HG03457 (cell line): Measurements from ENCODE around the gene RAB20.

Source experiments
- ATAC-seq: cut with Tn5 transposase; IDR thresholded peaks from one replicate; pipeline ENCODE4 v1.9.1; 2021; ENCODE audit warnings: moderate number of reproducible peaks; ENCODE audit not compliant: unreplicated experiment

Gene RAB20

DNA sequence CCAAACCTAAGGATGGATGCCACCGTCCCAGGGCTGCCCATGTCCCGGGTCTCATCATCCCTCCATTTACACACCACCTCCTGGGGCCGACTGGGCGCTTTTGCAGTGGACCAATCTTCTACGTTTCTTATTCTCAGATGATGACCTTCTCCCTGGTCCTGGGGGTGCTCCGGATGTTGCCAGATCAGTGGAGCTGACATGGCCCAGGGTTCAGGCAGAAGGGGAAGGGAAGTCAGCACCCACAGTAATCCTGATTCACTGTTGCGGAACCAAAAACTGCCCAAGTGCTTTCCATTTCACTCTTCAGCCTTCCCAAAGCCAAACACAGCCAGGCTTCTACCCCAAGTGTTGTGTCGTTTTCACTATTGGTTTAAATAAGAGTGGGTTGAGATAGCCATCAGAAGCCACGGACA, 29.8 kb downstream of the RAB20 start:
- no peak for ATAC-seq

- ATAC-seq: no peak
Measured at GRCh38 chr13:110531100-110531499, 30.4 kb downstream of the RAB20 start.

GRCh38 chr13:110529522-110530311, 31.8 kb downstream of the RAB20 start:
- ATAC-seq: no peak

DNA sequence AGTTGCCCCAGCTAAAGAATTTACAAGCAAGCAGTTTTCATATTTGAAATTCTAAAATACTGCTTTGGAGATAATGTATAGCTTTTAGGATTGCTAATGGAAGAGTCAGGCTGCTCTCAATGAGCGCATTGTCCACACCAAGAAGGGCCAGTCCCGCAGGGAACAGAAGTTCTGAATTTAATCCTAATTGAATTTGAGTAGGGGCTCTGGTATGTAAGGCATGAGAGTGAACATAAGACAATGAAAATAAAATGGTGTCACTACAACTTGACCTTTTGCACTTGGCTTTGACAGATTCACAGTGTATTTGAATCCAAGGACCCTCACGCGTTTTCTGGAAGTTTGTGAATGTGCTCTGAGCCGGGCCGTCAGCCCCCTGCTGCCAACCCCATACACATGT, 32.6 kb downstream of the RAB20 start:
- no peak for ATAC-seq

- ATAC-seq: no peak
Measured at GRCh38 chr13:110528371-110528770, 33.2 kb downstream of the RAB20 start.

DNA sequence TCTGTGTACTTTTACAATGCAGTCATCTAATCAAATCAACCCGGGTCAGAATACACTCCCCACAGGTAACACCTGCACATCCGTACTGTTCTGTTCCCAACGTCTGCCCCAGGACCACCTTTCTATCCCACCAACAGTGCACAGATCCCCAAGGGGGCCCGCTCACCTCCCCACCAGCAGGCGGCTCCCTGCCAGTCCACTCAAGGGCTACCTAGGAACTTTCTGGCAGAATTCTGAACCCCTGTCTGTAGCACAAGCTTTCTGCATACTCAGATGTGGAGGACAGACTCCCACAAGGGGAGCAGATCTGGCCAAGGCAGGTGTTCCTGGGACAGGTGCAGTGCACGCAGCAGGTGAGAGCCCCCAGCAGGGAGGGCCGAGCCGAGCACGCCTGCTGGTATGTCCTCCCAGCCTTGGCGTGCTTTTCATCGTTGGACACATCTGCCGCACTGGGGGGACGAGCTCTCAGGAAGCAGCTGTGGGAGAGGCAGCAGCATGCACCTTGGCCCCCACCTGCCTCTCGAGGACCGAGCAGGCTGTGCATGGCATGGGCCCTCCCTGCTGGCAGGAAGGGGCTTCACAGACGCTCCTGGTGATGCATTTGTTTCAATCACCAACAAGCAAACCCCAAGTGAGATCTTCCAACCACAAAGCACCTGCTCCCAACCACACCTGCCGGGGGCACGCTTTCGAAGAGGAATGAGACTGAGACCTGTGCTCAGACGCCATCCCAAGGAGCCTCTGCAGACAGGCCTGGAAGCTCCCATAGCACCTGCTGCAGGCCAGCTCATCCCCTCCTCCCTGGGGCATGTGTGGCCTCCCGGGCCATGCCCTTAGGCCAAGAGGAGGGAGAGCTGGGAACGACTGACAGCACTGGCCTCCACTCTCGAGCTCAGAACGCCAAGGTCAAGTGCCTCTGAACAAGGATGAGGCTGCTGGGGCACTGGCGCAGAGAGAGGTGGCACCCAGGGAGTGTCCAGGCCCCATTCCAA, 35.9 kb downstream of the RAB20 start:
- ATAC-seq: peak; percentile 87

DNA sequence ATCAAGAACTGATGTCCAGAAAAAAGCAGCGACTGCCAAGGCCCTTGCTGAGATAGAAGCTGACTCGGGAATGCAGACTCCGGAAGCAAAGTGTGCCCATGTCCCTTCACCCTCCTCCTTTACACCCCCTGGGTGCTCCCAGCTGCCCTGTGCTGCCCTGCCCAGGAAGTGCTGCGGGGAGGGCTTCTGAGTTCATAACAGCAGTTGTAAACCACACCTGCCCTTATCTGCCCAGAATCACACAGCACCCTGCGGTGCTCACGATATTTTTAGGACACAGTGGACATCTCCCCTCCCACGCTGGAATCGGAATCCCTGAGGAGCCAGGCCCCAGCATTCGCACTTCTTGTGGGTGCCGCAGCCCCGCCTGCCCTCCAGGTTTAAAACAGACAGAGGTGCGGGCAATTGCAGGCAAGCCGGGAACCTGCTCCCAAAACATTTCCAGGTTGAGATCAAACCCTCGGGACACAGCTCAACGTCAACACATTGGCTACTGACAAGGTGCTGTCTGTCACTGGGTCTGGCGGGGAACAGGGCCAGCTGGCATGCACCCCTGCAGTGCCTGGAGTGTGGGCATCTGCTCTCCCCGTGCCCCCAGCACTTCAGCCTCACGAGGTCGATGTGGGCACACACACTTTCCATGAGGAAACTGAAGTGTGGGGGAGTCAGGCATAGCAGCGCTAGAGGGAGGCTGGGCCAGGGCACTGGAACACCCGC, 36.8 kb downstream of the RAB20 start:
- no peak for ATAC-seq

DNA sequence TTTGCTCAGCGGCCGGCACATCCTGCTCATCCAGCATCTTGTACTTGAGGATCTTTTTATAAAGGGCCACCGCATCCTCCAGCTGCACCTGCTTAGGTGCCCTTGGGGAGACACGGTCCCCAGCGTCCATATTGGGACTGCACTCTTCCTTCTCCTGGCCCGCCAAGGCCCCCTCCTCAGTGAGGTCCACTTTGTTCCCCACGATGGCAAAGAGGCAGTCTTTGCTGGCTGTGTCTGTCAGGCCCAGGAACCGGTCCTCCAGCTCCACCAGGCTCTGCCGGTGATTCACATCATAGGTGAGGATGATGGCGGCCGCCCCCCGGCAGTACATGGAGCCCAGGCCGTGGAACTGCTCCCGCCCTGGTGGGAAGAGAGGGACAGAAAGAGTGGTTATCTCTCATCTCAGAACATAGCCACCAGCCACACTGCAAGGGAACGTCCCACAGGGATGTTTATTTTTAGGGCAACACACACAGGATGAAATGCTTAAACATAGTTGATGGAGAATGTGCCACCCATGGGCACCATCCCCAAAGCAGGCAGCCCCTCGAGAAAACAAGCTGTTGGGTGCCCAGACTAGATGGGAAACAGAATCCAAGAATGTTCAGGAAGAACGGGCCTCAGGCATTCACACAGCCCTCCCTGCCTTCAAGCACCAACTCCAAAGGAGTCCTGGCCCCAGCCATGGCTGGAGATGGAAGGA, 37.5 kb downstream of the RAB20 start:
- no peak for ATAC-seq

DNA sequence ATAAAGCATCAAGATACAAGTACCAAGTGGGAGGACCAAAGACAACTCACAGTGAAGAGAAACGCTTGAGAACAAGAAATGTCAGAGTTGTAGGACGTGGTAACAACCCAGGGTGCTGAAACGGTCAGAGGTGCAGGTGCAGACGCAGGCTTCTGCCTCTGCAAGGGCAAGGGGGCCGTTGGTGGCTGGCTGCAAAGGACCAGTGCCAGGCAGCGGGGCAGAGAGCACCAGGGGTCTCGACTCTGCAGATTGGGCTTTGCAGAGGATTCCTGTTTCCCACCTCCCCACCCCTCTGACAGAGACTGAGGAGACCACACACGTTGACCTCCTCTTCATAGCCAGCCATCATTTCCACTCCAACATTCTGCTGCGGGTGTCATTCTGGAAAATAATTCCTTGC, 38.3 kb downstream of the RAB20 start:
- ATAC-seq: no peak

DNA sequence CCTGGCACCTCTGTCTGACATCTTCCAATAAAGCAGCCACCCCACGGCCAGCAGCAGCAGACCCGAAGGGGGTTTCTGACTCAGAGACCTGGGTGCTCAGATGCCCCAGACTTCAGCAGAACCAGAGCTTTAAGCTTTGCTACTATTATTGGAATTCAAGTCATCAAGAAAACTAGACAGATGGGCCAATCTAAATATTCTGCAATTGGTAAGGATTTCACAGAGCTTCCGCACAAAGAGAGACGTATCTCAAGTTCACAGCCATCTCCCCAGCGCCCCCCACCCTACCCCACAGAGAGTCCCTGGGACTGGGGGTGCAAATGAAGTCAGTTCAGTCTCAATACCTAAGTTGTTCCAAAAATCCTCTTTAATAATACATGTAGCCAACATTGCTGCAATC, 38.8 kb downstream of the RAB20 start:
- no peak for ATAC-seq

DNA sequence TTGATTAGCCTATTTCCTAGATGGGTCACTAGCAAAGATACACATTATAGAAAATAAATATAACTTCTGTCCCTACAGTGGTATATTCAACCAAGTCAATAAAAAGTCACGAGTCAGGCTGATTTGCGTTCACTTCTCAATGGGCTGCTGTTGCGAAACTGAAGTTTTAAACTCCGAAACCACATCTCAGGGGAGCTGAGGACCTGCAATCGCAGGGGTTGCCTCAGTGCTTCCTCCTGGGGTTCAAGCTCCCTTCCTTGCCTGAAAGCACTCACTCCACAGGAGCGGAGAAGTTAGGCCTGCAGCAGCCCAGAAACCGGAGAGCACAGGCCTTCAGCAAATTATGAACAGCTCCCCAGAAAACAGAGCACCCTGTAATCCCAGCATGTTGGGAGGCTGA, 39.6 kb downstream of the RAB20 start:
- ATAC-seq: no peak

GRCh38 chr13:110521296-110521680, 40.2 kb downstream of the RAB20 start:
- ATAC-seq: no peak

DNA sequence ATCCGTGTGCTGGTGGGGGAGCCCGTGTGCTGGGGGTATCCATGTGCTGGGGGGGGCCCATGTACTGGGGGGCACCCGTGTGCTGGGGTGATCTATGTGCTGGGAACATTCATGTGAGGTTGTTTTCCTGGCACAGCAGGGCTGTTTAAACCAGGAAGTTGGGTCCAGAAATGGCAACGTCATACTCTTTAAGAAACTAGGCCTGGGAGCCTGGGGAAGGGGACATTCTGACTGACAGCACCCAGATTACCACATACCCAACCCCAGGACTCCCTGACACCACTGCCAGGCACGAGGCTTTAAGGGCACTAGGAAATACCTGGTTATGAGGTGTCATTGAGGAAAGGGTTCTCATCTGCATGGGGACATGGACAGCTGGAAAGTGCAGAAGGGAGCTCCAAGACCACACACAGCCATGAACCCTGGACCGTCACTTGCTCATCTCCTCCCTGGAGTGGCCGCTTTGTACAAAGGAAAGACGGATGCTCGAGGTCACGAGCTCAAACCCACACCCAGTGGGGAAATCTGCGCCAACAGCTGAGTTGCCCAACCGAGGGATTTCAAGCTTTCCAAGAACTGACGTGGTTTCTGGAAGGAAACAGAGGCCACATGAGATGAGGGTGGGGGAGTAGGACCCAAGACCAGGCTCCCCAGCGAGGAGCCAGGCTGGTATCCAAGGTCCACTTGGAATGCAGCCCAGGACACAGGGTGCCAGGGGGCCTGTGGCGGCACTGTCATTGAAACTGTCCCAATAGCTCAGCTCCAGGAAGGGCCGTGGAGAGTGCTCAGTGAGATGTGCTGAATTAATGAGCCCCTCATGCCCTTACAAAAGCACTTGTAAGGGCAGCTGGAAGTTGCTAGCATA, 40.9 kb downstream of the RAB20 start:
- no peak for ATAC-seq

GRCh38 chr13:110519506-110519905, 42.0 kb downstream of the RAB20 start:
- ATAC-seq: no peak

GRCh38 chr13:110519046-110519445, 42.5 kb downstream of the RAB20 start:
- ATAC-seq: no peak

DNA sequence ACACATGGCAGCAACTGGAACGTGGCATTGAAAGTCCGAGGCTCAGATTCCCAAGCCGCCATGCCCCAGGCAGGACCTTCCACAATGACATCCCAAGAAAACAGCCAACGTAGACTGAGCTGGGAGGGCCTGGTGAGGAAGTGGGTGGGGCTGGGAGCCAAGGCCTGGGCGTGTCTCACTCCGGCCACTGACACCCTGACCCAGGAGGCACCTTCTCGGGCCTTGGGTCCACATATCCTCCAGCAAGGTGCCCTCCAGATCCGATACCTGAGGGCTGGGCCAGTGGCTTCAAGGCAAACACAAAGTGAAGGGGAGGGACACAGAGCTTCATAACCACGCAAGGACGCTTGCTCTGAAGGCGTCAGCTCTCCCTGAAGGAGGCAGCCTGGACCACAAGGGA, 43.0 kb downstream of the RAB20 start:
- no peak for ATAC-seq

- ATAC-seq: no peak
Measured at GRCh38 chr13:110518226-110518525, 43.3 kb downstream of the RAB20 start.

- ATAC-seq: no peak
Measured at GRCh38 chr13:110517505-110518225, 43.9 kb downstream of the RAB20 start.

GRCh38 chr13:110516500-110516899, 45.0 kb downstream of the RAB20 start:
- no peak for ATAC-seq
